ENCODE data around the gene DZIP1L. TPM values are rescaled to one million over a fixed set of nuclear protein-coding genes. Genes with fewer than 3 reads are reported as not detected.

Gene DZIP1L
- total and polyA plus RNA-seq, 9 of the 15 experiments (the other 6 are each of a cell fraction or from before 2014, with no cell fraction given), result 0.03 to 1.5 (median 0.48) TPM; not detected in 1

- TF ChIP-seq UBTF (IDR thresholded peaks at IDR 0.05; ENCODE audit: borderline replicate concordance in 1 of 2, low read depth in 2 of 2, low read length in 2 of 2), result no peak
- TF ChIP-seq IRF1 (CRISPR knock-in tag; IDR thresholded peaks at IDR 0.05; ENCODE audit: borderline replicate concordance), result no peak
- no peak for TF ChIP-seq ATF1 (CRISPR knock-in tag; IDR thresholded peaks at IDR 0.05)
- TF ChIP-seq ATF1 (tag; IDR thresholded peaks at IDR 0.05), result peak; percentile 55
- 0 out of 2 replicates have a peak, but pooled peaks have one; percentile 30 for TF ChIP-seq USF2 (CRISPR knock-in tag; IDR thresholded peaks at IDR 0.05)
- TF ChIP-seq FOXJ2 (tag; IDR thresholded peaks at IDR 0.05), result 0 out of 2 replicates have a peak, but pooled peaks have one; percentile 36
- TF ChIP-seq ZNF277 (CRISPR knock-in tag; IDR thresholded peaks at IDR 0.05; ENCODE audit: borderline replicate concordance), result no peak
- 0 out of 2 replicates have a peak, but pooled peaks have one; percentile 34 for TF ChIP-seq L3MBTL2 (IDR thresholded peaks at IDR 0.05)
- TF ChIP-seq SRF (CRISPR knock-in tag; IDR thresholded peaks at IDR 0.05), result peak; percentile 39 to 67; a peak in 2 of 4 replicates
- no peak for TF ChIP-seq U2AF1 (optimal IDR thresholded peaks at IDR 0.05; ENCODE audit: low read depth, low read length)
- TF ChIP-seq JUND (IDR thresholded peaks at IDR 0.05; ENCODE audit: borderline replicate concordance, low read depth, low read length), result peak; percentile 40; the same call in 1 of the 2 replicates
- peak; percentile 63; the same call in 2 of the 3 replicates for TF ChIP-seq JUND (tag; IDR thresholded peaks at IDR 0.05; ENCODE audit: borderline replicate concordance, low read depth, low read length)
- TF ChIP-seq PHTF2 (CRISPR knock-in tag; IDR thresholded peaks at IDR 0.05), result no peak
Measured at GRCh38 chr3:138082085-138082991, 33.1 kb downstream of the DZIP1L start (continued).

All from K562 (cell line).